ENCODE data around the gene VCAN.

The VCAN gene

DNA sequence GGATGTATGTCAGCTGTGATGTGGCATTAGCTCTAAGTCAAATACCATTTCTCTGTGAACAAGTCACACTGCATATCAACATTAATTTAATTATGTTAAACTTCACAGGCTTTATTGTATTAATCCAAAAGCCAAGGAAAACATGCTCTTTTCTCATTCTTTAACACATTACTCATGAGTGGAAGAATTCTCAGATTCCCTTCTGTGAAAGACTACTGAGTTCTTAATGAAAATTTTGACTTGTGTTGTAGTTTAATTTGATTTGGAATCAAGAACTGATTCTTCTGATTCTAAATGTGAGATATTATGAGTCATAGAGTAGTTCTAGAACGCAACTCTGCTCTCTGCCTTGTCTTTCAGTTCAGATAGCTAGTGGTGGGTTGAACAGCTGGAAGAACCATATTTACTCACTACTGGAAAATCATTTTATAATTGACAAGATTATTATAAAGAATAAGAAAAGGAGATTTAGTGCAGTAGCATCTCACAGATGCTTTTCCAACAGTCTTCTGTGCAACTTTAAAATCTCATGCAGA is 90.6 kb downstream of the VCAN start:
- TF ChIP-seq, protein P1, sequence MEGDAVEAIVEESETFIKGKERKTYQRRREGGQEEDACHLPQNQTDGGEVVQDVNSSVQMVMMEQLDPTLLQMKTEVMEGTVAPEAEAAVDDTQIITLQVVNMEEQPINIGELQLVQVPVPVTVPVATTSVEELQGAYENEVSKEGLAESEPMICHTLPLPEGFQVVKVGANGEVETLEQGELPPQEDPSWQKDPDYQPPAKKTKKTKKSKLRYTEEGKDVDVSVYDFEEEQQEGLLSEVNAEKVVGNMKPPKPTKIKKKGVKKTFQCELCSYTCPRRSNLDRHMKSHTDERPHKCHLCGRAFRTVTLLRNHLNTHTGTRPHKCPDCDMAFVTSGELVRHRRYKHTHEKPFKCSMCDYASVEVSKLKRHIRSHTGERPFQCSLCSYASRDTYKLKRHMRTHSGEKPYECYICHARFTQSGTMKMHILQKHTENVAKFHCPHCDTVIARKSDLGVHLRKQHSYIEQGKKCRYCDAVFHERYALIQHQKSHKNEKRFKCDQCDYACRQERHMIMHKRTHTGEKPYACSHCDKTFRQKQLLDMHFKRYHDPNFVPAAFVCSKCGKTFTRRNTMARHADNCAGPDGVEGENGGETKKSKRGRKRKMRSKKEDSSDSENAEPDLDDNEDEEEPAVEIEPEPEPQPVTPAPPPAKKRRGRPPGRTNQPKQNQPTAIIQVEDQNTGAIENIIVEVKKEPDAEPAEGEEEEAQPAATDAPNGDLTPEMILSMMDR (IDR thresholded peaks at IDR 0.05; ENCODE audit: low read depth, low read length), result no peak
- no peak for TF ChIP-seq MYC (IDR thresholded peaks at IDR 0.05; ENCODE audit: low read depth, low read length)
- TF ChIP-seq, protein P2, sequence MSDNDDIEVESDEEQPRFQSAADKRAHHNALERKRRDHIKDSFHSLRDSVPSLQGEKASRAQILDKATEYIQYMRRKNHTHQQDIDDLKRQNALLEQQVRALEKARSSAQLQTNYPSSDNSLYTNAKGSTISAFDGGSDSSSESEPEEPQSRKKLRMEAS (IDR thresholded peaks at IDR 0.05; ENCODE audit: low read depth, low read length), result no peak
- TF ChIP-seq POLR2A (IDR thresholded peaks at IDR 0.05; ENCODE audit: extremely low read depth, insufficient read length), result no peak
- no peak overlapping the region for H3K4me3 ChIP-seq (ENCODE audit: low read depth, low read length)
- no peak for DNase-seq (ENCODE audit: low read depth)

DNA sequence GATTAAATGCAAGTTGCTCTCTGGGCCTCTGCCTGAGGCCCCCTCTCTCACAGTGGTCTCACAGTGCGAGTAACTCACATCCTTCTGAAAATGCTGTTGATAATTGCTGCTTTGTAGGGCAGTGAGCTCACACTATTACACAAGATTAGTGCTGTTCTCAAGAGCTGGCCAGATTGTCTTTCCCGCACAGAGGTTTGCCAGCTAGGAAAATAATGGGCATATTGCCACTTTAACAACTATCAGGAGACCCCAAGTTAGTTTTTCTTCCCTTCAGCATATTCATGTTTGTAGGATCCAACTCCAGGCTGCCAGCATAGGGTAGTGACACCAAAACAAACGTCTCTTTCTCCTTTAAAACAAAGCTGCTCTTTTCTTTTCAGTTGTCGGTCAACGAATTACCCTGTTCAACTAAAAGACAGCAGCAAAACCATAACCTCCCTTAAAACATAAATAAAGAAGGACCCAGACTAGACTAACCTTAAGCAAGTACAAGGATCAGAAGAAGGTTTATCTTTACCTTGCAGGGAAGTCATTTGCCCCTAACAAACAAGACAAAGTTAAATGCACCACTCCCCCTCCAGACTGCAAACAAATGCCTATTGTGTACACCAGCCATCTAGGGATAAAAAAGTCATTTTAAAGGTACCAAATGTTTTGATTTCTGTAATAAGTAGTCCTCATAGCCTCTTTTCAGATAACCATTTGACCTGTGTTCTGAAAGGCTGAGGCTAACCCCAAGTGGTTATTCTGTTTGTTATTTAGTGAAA is 91.4 kb downstream of the VCAN start:
- DNase-seq (ENCODE audit: low read depth), result no peak
- H3K4me3 ChIP-seq (ENCODE audit: low read depth, low read length), result no peak overlapping the region
- TF ChIP-seq, protein P2 (IDR thresholded peaks at IDR 0.05; ENCODE audit: low read depth, low read length), result no peak
- TF ChIP-seq MYC (IDR thresholded peaks at IDR 0.05; ENCODE audit: low read depth, low read length) (no peak), POLR2A (IDR thresholded peaks at IDR 0.05; ENCODE audit: extremely low read depth, insufficient read length) (no peak)
- TF ChIP-seq, protein P1 (IDR thresholded peaks at IDR 0.05; ENCODE audit: low read depth, low read length), result no peak

DNA sequence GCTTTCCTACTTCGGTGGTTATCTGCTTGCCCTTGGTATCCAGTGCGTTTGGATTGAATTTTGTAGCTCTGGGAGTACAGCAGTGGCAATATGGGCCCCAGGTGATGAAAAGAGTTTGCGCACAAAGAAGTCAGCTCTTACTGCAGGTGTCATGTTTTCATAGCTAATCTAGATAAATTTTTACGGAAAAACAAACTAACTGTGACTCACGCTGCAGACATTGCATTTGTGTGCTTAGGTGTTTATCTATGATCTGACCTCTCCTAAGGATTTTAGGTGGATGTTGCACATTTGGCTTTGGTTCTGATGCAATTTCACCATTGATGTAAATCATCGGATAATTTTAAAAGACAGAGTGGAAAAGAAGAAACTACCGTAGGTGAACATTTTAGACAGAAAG is 92.1 kb downstream of the VCAN start:
- H3K4me3 ChIP-seq (ENCODE audit: low read depth, low read length), result no peak overlapping the region
- TF ChIP-seq, protein P1 (IDR thresholded peaks at IDR 0.05; ENCODE audit: low read depth, low read length), result no peak
- no peak for TF ChIP-seq POLR2A (IDR thresholded peaks at IDR 0.05; ENCODE audit: extremely low read depth, insufficient read length)
- TF ChIP-seq MYC (IDR thresholded peaks at IDR 0.05; ENCODE audit: low read depth, low read length), result no peak
- TF ChIP-seq, protein P2 (IDR thresholded peaks at IDR 0.05; ENCODE audit: low read depth, low read length), result no peak
- no peak for DNase-seq (ENCODE audit: low read depth)

DNA sequence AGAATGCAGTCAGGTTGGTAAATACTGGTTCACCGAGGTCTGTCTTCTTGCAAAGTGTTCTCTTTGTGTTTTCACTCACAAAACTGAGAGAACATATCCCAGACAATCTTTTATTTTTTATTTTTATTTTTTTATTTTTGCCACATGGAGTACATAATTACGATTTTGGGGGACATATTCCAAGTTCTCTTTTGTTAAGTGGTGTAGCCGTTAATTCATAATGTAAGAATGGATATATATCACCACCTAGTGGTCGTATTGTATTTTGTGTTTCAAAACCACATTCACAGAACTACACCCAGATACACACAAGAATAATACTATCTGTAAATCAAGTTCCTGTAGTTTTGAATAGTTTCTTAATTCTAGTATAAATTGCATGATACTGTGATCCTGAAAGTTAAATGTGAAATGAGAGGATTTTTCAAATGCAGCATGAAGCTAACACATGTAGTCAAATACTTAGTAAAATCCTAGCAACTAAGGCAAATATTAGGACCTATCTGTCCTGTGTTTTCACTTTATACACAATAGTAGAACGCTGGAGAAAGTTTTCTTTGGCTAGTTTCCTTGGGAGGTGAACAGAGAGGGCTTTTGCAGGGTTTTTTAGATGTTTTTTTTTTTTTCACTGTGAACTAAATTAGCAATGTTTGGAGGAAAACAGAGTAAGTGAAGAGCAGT is 92.7 kb downstream of the VCAN start:
- TF ChIP-seq MYC (IDR thresholded peaks at IDR 0.05; ENCODE audit: low read depth, low read length), result no peak
- TF ChIP-seq POLR2A (IDR thresholded peaks at IDR 0.05; ENCODE audit: extremely low read depth, insufficient read length), result no peak
- TF ChIP-seq, protein P2 (IDR thresholded peaks at IDR 0.05; ENCODE audit: low read depth, low read length), result no peak
- TF ChIP-seq, protein P1 (IDR thresholded peaks at IDR 0.05; ENCODE audit: low read depth, low read length), result no peak
- peak; percentile 48 for DNase-seq (ENCODE audit: low read depth)
- H3K4me3 ChIP-seq (ENCODE audit: low read depth, low read length), result no peak overlapping the region

DNA sequence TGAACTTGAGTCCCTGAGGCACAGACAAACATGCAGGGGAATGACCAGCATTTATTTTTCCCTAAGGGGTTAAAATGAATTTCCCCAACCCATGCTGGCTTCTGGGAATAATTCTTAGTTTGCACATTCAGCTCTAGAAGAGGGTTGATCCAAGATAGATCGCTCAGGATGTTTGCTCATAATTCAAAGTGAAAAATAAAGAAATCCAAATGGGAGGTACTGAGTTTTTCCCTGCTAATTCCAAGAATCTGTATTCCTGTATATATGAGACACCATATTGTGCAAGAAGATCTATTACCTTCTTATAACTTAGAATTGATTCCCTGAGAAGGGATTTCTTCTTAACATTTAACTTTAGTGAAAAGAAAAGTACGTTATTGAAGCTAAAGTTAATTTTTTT is 96.2 kb downstream of the VCAN start:
- no peak for DNase-seq (ENCODE audit: low read depth)
- TF ChIP-seq, protein P1 (IDR thresholded peaks at IDR 0.05; ENCODE audit: low read depth, low read length), result no peak
- no peak for TF ChIP-seq MYC (IDR thresholded peaks at IDR 0.05; ENCODE audit: low read depth, low read length)
- no peak for TF ChIP-seq POLR2A (IDR thresholded peaks at IDR 0.05; ENCODE audit: extremely low read depth, insufficient read length)
- TF ChIP-seq, protein P2 (IDR thresholded peaks at IDR 0.05; ENCODE audit: low read depth, low read length), result no peak
- no peak overlapping the region for H3K4me3 ChIP-seq (ENCODE audit: low read depth, low read length)

Data from NB4 (cell line).